ENCODE data around the gene ACAD8. TPM values are rescaled to one million over a fixed set of nuclear protein-coding genes. Genes with fewer than 3 reads are reported as not detected.

The ACAD8 gene
- total and polyA plus RNA-seq, 2 experiments from 2014 or later = 18.9 to 19.4 TPM

- no peaks in the 10 kb centered on the region for H3K4me1 ChIP-seq (ENCODE audit: insufficient read depth)
- peaks cover 20% of the 10 kb centered on the region; the same call in 1 of the 2 replicates for H3K36me3 ChIP-seq (ENCODE audit: low read depth)
- no peaks in the 10 kb centered on the region for H3K27me3 ChIP-seq (replicated peaks; ENCODE audit: insufficient read depth)
- H4K20me1 ChIP-seq (ENCODE audit: insufficient read depth) = no peaks in the 10 kb centered on the region
- no peak overlapping the region for H2AFZ ChIP-seq
- H3K4me2 ChIP-seq (ENCODE audit: unreplicated experiment) = no peak overlapping the region
- in situ Hi-C loops (cut with MboI) = no loop called here
- TF ChIP-seq EZH2phosphoT487 (IDR thresholded peaks at IDR 0.05; ENCODE audit: insufficient read depth, low read depth) (no peak), EZH2 (IDR thresholded peaks at IDR 0.05; ENCODE audit: insufficient read depth, poor library complexity, severe bottlenecking) (no peak)
- H3K9ac ChIP-seq = no peak overlapping the region
- no peak overlapping the region for H3K27ac ChIP-seq
- H3K4me3 ChIP-seq = no peak overlapping the region
- no peaks in the 10 kb centered on the region for H3F3A ChIP-seq (ENCODE audit: insufficient read depth)
- no peaks in the 10 kb centered on the region for H3K79me2 ChIP-seq (ENCODE audit: insufficient read depth)
- WGBS, 2 experiments (ENCODE audit: low coverage in 1 of 2, low lambda C conversion rate in 2 of 2, missing lambda C conversion rate in 2 of 2) = 92 to 95% methylated on average over 9 of the region's 9 CpGs
- H3K9me3 ChIP-seq (ENCODE audit: low read depth) = no peaks in the 10 kb centered on the region
- no peak for DNase-seq
- H3K9me2 ChIP-seq (ENCODE audit: insufficient read depth) = no peaks in the 10 kb centered on the region
Measured at GRCh38 chr11:134242376-134242775, 11.0 kb upstream of the ACAD8 start.

DNA sequence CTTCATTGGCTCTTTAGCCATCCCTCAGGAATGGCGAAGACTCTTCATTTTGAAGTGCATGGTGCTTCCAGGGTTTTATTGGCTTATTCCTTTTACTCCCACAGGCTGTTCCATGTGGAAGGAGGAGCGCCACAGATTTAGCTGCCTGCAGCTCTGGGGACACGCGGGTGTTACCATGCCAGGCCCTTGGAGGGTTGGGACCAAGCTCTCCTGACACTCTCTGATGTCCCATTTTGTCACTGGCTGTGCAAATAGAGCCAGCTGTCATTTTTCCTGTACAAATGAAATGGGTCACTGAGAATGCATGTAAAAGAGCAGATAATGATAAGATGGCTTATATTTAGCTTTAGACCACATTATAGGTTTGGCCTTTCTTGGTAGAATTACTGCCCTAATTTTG lies 9.5 kb upstream of the ACAD8 start:
- Histone ChIP-seq H3K4me2 (ENCODE audit: unreplicated experiment) (no peak overlapping the region), H2AFZ (no peak overlapping the region), H3K27ac (no peak overlapping the region), H3K4me3 (no peak overlapping the region), H3K9ac (no peak overlapping the region), H3F3A (ENCODE audit: insufficient read depth) (no peaks in the 10 kb centered on the region), H4K20me1 (ENCODE audit: insufficient read depth) (no peaks in the 10 kb centered on the region), H3K36me3 (ENCODE audit: low read depth) (peaks cover 27% of the 10 kb centered on the region; the same call in 1 of the 2 replicates), H3K79me2 (ENCODE audit: insufficient read depth) (no peaks in the 10 kb centered on the region), H3K27me3 (replicated peaks; ENCODE audit: insufficient read depth) (no peaks in the 10 kb centered on the region), H3K9me3 (ENCODE audit: low read depth) (no peaks in the 10 kb centered on the region), H3K9me2 (ENCODE audit: insufficient read depth) (no peaks in the 10 kb centered on the region), H3K4me1 (ENCODE audit: insufficient read depth) (no peaks in the 10 kb centered on the region)
- no peak for DNase-seq
- WGBS, 2 experiments (ENCODE audit: low coverage in 1 of 2, low lambda C conversion rate in 2 of 2, missing lambda C conversion rate in 2 of 2) = 90 to 99% methylated on average over 4 of the region's 4 CpGs
- TF ChIP-seq EZH2 (IDR thresholded peaks at IDR 0.05; ENCODE audit: insufficient read depth, poor library complexity, severe bottlenecking) (no peak), EZH2phosphoT487 (IDR thresholded peaks at IDR 0.05; ENCODE audit: insufficient read depth, low read depth) (no peak)
- in situ Hi-C loops (cut with MboI) = no loop called here

DNA sequence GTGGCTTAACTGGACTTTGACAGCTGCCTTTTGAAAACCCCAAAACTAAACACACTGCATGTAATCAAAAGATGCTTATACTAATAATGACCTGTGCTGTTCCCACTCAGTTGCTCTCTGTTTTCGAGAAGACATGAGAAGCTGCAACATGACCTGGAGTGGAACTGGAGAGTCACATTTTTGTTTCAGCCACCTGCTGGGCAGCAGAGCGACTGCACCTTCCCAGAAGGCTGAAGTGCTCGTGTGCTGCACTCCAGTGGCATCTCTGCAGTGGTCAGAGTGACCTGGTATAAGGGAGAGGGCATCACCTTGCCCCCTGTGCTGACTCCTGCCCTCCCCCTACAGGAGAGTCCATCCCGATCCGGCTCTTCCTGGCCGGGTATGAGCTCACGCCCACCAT lies 8.8 kb upstream of the ACAD8 start:
- Histone ChIP-seq H3K36me3 (ENCODE audit: low read depth) (peaks cover 27% of the 10 kb centered on the region; the same call in 1 of the 2 replicates), H3K4me2 (ENCODE audit: unreplicated experiment) (no peak overlapping the region), H3K9me2 (ENCODE audit: insufficient read depth) (no peaks in the 10 kb centered on the region), H3K4me1 (ENCODE audit: insufficient read depth) (no peaks in the 10 kb centered on the region), H3K4me3 (no peak overlapping the region), H3F3A (ENCODE audit: insufficient read depth) (no peaks in the 10 kb centered on the region), H4K20me1 (ENCODE audit: insufficient read depth) (no peaks in the 10 kb centered on the region), H2AFZ (no peak overlapping the region), H3K27me3 (replicated peaks; ENCODE audit: insufficient read depth) (no peaks in the 10 kb centered on the region), H3K79me2 (ENCODE audit: insufficient read depth) (no peaks in the 10 kb centered on the region), H3K9me3 (ENCODE audit: low read depth) (no peaks in the 10 kb centered on the region), H3K27ac (no peak overlapping the region), H3K9ac (no peak overlapping the region)
- peak; percentile 45 for DNase-seq
- WGBS, 2 experiments (ENCODE audit: low coverage in 1 of 2, low lambda C conversion rate in 2 of 2, missing lambda C conversion rate in 2 of 2) = 72 to 76% methylated on average over 7 of the region's 7 CpGs
- in situ Hi-C loops (cut with MboI) = no loop called here
- TF ChIP-seq EZH2phosphoT487 (IDR thresholded peaks at IDR 0.05; ENCODE audit: insufficient read depth, low read depth) (no peak), EZH2 (IDR thresholded peaks at IDR 0.05; ENCODE audit: insufficient read depth, poor library complexity, severe bottlenecking) (no peak)

DNA sequence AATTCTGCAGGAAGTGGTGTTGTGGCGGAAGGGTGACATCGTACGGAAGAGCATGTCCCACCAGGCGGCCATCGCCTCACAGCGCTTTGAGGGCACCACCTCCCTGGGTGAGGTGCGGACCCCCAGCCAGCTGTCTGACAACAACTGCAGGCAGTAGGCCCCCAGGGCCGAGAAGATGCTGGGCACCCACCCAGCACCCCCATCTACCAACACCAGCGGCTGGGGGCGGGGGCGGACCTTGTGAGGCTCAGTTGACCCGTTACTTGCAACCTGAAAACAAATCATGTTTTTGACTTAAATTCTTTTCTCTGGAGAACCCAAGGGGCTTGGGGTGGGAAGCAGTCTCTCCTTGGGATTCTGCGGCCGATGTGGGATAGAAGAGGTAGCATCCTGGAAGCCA lies 7.9 kb upstream of the ACAD8 start:
- H3K4me2 ChIP-seq (ENCODE audit: unreplicated experiment) = no peak overlapping the region
- no peaks in the 10 kb centered on the region for H3K79me2 ChIP-seq (ENCODE audit: insufficient read depth)
- H3F3A ChIP-seq (ENCODE audit: insufficient read depth) = no peaks in the 10 kb centered on the region
- no peaks in the 10 kb centered on the region for H3K4me1 ChIP-seq (ENCODE audit: insufficient read depth)
- no peaks in the 10 kb centered on the region for H4K20me1 ChIP-seq (ENCODE audit: insufficient read depth)
- no peaks in the 10 kb centered on the region for H3K27me3 ChIP-seq (replicated peaks; ENCODE audit: insufficient read depth)
- no peak overlapping the region for H3K27ac ChIP-seq
- DNase-seq = no peak
- no peak for TF ChIP-seq EZH2 (IDR thresholded peaks at IDR 0.05; ENCODE audit: insufficient read depth, poor library complexity, severe bottlenecking)
- no peak for TF ChIP-seq EZH2phosphoT487 (IDR thresholded peaks at IDR 0.05; ENCODE audit: insufficient read depth, low read depth)
- H3K36me3 ChIP-seq (ENCODE audit: low read depth) = peaks cover 21% of the 10 kb centered on the region; the same call in 1 of the 2 replicates
- no peaks in the 10 kb centered on the region for H3K9me3 ChIP-seq (ENCODE audit: low read depth)
- no peak overlapping the region for H3K4me3 ChIP-seq
- 88 to 93% methylated on average over 14 of the region's 14 CpGs for WGBS, 2 experiments (ENCODE audit: low coverage in 1 of 2, low lambda C conversion rate in 2 of 2, missing lambda C conversion rate in 2 of 2)
- no peak overlapping the region for H3K9ac ChIP-seq
- no peaks in the 10 kb centered on the region for H3K9me2 ChIP-seq (ENCODE audit: insufficient read depth)
- in situ Hi-C loops (cut with MboI) = no loop called here
- no peak overlapping the region for H2AFZ ChIP-seq

GRCh38 chr11:134246100-134246499 lies 7.3 kb upstream of the ACAD8 start:
- H3F3A ChIP-seq (ENCODE audit: insufficient read depth) = no peaks in the 10 kb centered on the region
- no peak overlapping the region for H3K9ac ChIP-seq
- TF ChIP-seq EZH2 (IDR thresholded peaks at IDR 0.05; ENCODE audit: insufficient read depth, poor library complexity, severe bottlenecking) (no peak), EZH2phosphoT487 (IDR thresholded peaks at IDR 0.05; ENCODE audit: insufficient read depth, low read depth) (no peak)
- no peak overlapping the region for H3K4me3 ChIP-seq
- no peaks in the 10 kb centered on the region for H3K9me3 ChIP-seq (ENCODE audit: low read depth)
- H3K4me2 ChIP-seq (ENCODE audit: unreplicated experiment) = no peak overlapping the region
- H3K79me2 ChIP-seq (ENCODE audit: insufficient read depth) = no peaks in the 10 kb centered on the region
- H3K4me1 ChIP-seq (ENCODE audit: insufficient read depth) = no peaks in the 10 kb centered on the region
- H3K9me2 ChIP-seq (ENCODE audit: insufficient read depth) = no peaks in the 10 kb centered on the region
- H4K20me1 ChIP-seq (ENCODE audit: insufficient read depth) = no peaks in the 10 kb centered on the region
- H3K36me3 ChIP-seq (ENCODE audit: low read depth) = peaks cover 18% of the 10 kb centered on the region; the same call in 1 of the 2 replicates
- no peak overlapping the region for H2AFZ ChIP-seq
- in situ Hi-C loops (cut with MboI) = no loop called here
- no peaks in the 10 kb centered on the region for H3K27me3 ChIP-seq (replicated peaks; ENCODE audit: insufficient read depth)
- WGBS, 2 experiments (ENCODE audit: low coverage in 1 of 2, low lambda C conversion rate in 2 of 2, missing lambda C conversion rate in 2 of 2) = 88 to 90% methylated on average over 11 of the region's 11 CpGs
- H3K27ac ChIP-seq = no peak overlapping the region
- no peak for DNase-seq

All from GM23248 (cell line).